ENCODE measurements around the gene HERC3. TPM values are rescaled to one million over a fixed set of nuclear protein-coding genes. Genes with fewer than 3 reads are reported as not detected.

HERC3 gene
- total and polyA plus RNA-seq, 2 donors (not counting 1 experiment from before 2014, with no cell fraction given): 24.0 to 78.1 TPM

- ATAC-seq (ENCODE audit: low read depth): no peak
- no peak for TF ChIP-seq CTCF (IDR thresholded peaks at IDR 0.05)
- no peak for TF ChIP-seq EZH2 (IDR thresholded peaks at IDR 0.05; ENCODE audit: borderline replicate concordance, insufficient read depth, low read depth, low read length, poor library complexity, severe bottlenecking)
Measured at GRCh38 chr4:88673886-88674285, 81.6 kb downstream of the HERC3 start.

DNA sequence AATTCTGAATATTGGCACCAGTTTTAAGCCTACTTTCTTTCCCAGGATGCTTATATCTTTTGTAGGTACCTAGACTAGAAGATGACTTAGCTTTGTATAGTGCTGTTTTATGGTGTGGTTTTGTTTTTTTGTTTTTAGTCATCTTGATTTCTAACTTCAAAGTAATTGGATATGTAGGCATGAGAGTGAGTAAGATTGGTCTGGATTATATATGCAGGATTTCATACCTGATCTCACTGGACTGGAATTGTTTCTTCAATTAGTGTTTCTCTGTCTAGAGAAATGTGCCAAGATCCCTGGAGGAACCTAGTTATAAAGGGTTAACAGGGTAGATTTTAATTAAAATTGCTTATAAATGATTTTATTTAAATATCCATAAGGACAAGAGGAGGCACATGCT lies 82.3 kb downstream of the HERC3 start:
- Histone ChIP-seq H3K9me3 (ENCODE audit: control extremely low read depth in 1 of 3, control insufficient read depth in 2 of 3, insufficient read depth in 1 of 3, low read length in 2 of 3) (no peaks in the 10 kb centered on the region), H3K4me2 (replicated peaks; ENCODE audit: low read depth, low read length, poor library complexity, severe bottlenecking) (no peak overlapping the region), H4K20me1 (ENCODE audit: control insufficient read depth, insufficient read depth, low read length, poor library complexity, severe bottlenecking) (peaks cover 3% of the 10 kb centered on the region), H3K4me3 (ENCODE audit: control extremely low read depth in 1 of 5, extremely low read depth in 1 of 5, insufficient read depth in 1 of 5, low read depth in 2 of 5, low read length in 4 of 5) (no peak overlapping the region), H3K27me3 (replicated peaks in 1 of 4; ENCODE audit: control extremely low read depth in 1 of 4, control insufficient read depth in 3 of 4, insufficient read depth in 4 of 4, low read length in 3 of 4) (no peaks in the 10 kb centered on the region), H3K79me2 (ENCODE audit: control insufficient read depth, insufficient read depth, low read length) (no peaks in the 10 kb centered on the region), H2AFZ (ENCODE audit: insufficient read depth, low read depth, low read length, poor library complexity, severe bottlenecking) (no peak overlapping the region), H3K9ac (ENCODE audit: low read length) (no peak overlapping the region), H3K4me1 (ENCODE audit: control insufficient read depth in 2 of 2, insufficient read depth in 2 of 2, low read length in 2 of 2) (no peaks in the 10 kb centered on the region), H3K27ac (ENCODE audit: low read length in 2 of 2) (no peak overlapping the region), H3K36me3 (replicated peaks in 1 of 2; ENCODE audit: control extremely low read depth in 1 of 2, control insufficient read depth in 1 of 2, extremely low read depth in 1 of 2, insufficient read depth in 2 of 2, low read length in 1 of 2) (peaks cover 4 to 51% of the 10 kb centered on the region in 2 experiments)
- CTCF ChIA-PET: no interaction called here
- Mint-ChIP-seq H3K27ac (no peak overlapping the region), H3K27me3 (no peaks in the 10 kb centered on the region), H3K4me1 (no peaks in the 10 kb centered on the region), H3K4me3 (no peak overlapping the region), H3K9me3 (ENCODE audit: insufficient read depth) (no peaks in the 10 kb centered on the region)
- DNase-seq: no peak
- POLR2A ChIA-PET: no interaction called here
- ATAC-seq (ENCODE audit: low read depth): no peak
- intact Hi-C loops (cut with micrococcal nuclease): loop anchor here (5.0 kb wide), 1 partner anchor 348 kb away; no protein-coding TSS in a partner anchor
- no peak for TF ChIP-seq EZH2 (IDR thresholded peaks at IDR 0.05; ENCODE audit: borderline replicate concordance, insufficient read depth, low read depth, low read length, poor library complexity, severe bottlenecking)
- no peak for TF ChIP-seq CTCF (IDR thresholded peaks at IDR 0.05)

More at GRCh38 chr4:88673886-88674285, 81.6 kb downstream of the HERC3 start:
- H3K4me1 ChIP-seq (ENCODE audit: control insufficient read depth in 2 of 2, insufficient read depth in 2 of 2, low read length in 2 of 2): no peaks in the 10 kb centered on the region
- no peak overlapping the region for H3K27ac Mint-ChIP-seq
- no peak overlapping the region for H2AFZ ChIP-seq (ENCODE audit: insufficient read depth, low read depth, low read length, poor library complexity, severe bottlenecking)
- H3K4me1 Mint-ChIP-seq: no peaks in the 10 kb centered on the region
- no peak for DNase-seq
- no peaks in the 10 kb centered on the region for H3K79me2 ChIP-seq (ENCODE audit: control insufficient read depth, insufficient read depth, low read length)
- H3K27me3 ChIP-seq (replicated peaks in 1 of 4; ENCODE audit: control extremely low read depth in 1 of 4, control insufficient read depth in 3 of 4, insufficient read depth in 4 of 4, low read length in 3 of 4): no peaks in the 10 kb centered on the region
- peaks cover 6 to 53% of the 10 kb centered on the region in 2 experiments for H3K36me3 ChIP-seq (replicated peaks in 1 of 2; ENCODE audit: control extremely low read depth in 1 of 2, control insufficient read depth in 1 of 2, extremely low read depth in 1 of 2, insufficient read depth in 2 of 2, low read length in 1 of 2)
- H3K27ac ChIP-seq (ENCODE audit: low read length in 2 of 2): no peak overlapping the region
- ChIA-PET CTCF (interaction anchor here (0.8 to 2.1 kb wide), 3 partner anchors 60 to 350 kb away, joined by 3 to 10 read pairs (median 3); no protein-coding TSS in a partner anchor), POLR2A (no interaction called here)
- no peaks in the 10 kb centered on the region for H3K9me3 Mint-ChIP-seq (ENCODE audit: insufficient read depth)
- H3K27me3 Mint-ChIP-seq: no peaks in the 10 kb centered on the region
- no peak overlapping the region for H3K4me3 Mint-ChIP-seq
- intact Hi-C loops (cut with micrococcal nuclease): loop anchor here (5.0 kb wide), 1 partner anchor 348 kb away; no protein-coding TSS in a partner anchor
- no CpG with 5 or more reads among the region's 2 CpGs for WGBS (ENCODE audit: insufficient coverage)
- no peak overlapping the region for H3K4me2 ChIP-seq (replicated peaks; ENCODE audit: low read depth, low read length, poor library complexity, severe bottlenecking)
- no peak overlapping the region for H3K4me3 ChIP-seq (ENCODE audit: control extremely low read depth in 1 of 5, extremely low read depth in 1 of 5, insufficient read depth in 1 of 5, low read depth in 2 of 5, low read length in 4 of 5)
- no peaks in the 10 kb centered on the region for H3K9me3 ChIP-seq (ENCODE audit: control extremely low read depth in 1 of 3, control insufficient read depth in 2 of 3, insufficient read depth in 1 of 3, low read length in 2 of 3)
- peaks cover 3% of the 10 kb centered on the region for H4K20me1 ChIP-seq (ENCODE audit: control insufficient read depth, insufficient read depth, low read length, poor library complexity, severe bottlenecking)
- H3K9ac ChIP-seq (ENCODE audit: low read length): no peak overlapping the region
